ENCODE measurements around the gene TRMT1. TPM values are rescaled to one million over a fixed set of nuclear protein-coding genes. Genes with fewer than 3 reads are reported as not detected.

Gene TRMT1
- total RNA-seq, 1 experiment from 2014 or later, result 42.6 TPM

DNA sequence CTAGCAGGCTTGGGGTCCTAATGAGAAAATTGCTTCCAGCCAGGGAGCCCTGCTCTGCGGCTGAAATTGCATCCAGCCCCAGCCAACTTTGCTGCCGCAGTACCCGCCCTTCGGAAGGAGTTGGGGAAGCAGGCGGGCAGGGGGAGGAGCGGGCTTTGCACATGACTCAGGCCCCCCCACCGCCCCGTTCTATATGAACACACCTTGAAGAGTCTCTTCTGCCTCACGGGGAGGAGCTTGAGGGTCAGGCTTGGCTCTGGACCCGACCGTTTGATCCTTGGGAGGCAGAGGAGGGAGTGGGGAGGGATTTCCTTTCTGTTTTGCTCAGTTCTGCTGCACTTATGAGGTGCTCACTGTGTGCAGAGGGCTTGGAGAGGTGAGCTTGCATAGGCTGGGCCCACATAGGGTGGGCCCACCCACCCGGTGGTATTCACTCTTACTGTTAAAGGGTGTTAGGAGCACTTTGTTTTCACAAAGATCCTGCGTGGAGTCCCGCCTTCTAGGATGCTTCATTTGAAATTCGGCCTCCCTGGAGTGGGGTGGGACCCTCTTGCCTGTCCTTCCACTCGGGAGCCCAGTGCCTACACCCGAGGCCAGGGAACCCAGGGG is 60.4 kb downstream of the TRMT1 start:
- TF ChIP-seq, protein P1, sequence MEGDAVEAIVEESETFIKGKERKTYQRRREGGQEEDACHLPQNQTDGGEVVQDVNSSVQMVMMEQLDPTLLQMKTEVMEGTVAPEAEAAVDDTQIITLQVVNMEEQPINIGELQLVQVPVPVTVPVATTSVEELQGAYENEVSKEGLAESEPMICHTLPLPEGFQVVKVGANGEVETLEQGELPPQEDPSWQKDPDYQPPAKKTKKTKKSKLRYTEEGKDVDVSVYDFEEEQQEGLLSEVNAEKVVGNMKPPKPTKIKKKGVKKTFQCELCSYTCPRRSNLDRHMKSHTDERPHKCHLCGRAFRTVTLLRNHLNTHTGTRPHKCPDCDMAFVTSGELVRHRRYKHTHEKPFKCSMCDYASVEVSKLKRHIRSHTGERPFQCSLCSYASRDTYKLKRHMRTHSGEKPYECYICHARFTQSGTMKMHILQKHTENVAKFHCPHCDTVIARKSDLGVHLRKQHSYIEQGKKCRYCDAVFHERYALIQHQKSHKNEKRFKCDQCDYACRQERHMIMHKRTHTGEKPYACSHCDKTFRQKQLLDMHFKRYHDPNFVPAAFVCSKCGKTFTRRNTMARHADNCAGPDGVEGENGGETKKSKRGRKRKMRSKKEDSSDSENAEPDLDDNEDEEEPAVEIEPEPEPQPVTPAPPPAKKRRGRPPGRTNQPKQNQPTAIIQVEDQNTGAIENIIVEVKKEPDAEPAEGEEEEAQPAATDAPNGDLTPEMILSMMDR (IDR thresholded peaks at IDR 0.05; ENCODE audit: insufficient read depth in 1 of 2, low read depth in 1 of 2, low read length in 1 of 2, severe bottlenecking in 1 of 2, unreplicated experiment in 1 of 2), result no peak
- Histone ChIP-seq H3K4me3 (ENCODE audit: low read depth, low read length) (no peak overlapping the region), H3K4me1 (peaks cover 13% of the 10 kb centered on the region; the same call in 1 of the 2 replicates), H3K36me3 (ENCODE audit: control insufficient read depth, insufficient read depth, low read length) (no peaks in the 10 kb centered on the region), H3K9me3 (no peaks in the 10 kb centered on the region), H3K27me3 (replicated peaks; ENCODE audit: control insufficient read depth, insufficient read depth, low read length) (peaks cover 9% of the 10 kb centered on the region)
- CTCF ChIA-PET, result interaction anchor here (1.4 to 8.0 kb wide), 2 partner anchors 77 to 91 kb away, joined by 3 to 84 read pairs; no protein-coding TSS in a partner anchor
- POLR2A ChIA-PET, result no interaction called here
- BruUV-seq (replicated peaks), result no TSS peak
- Mint-ChIP-seq H3K27me3 (ENCODE audit: insufficient read depth, unreplicated experiment) (peaks cover 24% of the 10 kb centered on the region), H3K27ac (ENCODE audit: unreplicated experiment) (no peak overlapping the region), H3K9me3 (ENCODE audit: unreplicated experiment) (no peaks in the 10 kb centered on the region), H3K4me3 (ENCODE audit: unreplicated experiment) (no peak overlapping the region), H3K4me1 (ENCODE audit: low read depth, unreplicated experiment) (peaks cover 10% of the 10 kb centered on the region), H3K36me3 (ENCODE audit: insufficient read depth, unreplicated experiment) (peaks cover 8% of the 10 kb centered on the region)
- no peak for DNase-seq
- intact Hi-C loops (cut with micrococcal nuclease; ENCODE audit: unreplicated experiment), result no loop called here

- TF ChIP-seq, protein P1 (IDR thresholded peaks at IDR 0.05; ENCODE audit: insufficient read depth in 1 of 2, low read depth in 1 of 2, low read length in 1 of 2, severe bottlenecking in 1 of 2, unreplicated experiment in 1 of 2), result no peak
- Histone ChIP-seq H3K4me3 (ENCODE audit: low read depth, low read length) (no peak overlapping the region), H3K36me3 (ENCODE audit: control insufficient read depth, insufficient read depth, low read length) (no peaks in the 10 kb centered on the region), H3K27me3 (replicated peaks; ENCODE audit: control insufficient read depth, insufficient read depth, low read length) (peaks cover 9% of the 10 kb centered on the region), H3K4me1 (peaks cover 17% of the 10 kb centered on the region), H3K9me3 (no peaks in the 10 kb centered on the region)
- BruUV-seq (replicated peaks), result no TSS peak
- no peak for DNase-seq
- no peak overlapping the region for H3K27ac Mint-ChIP-seq (ENCODE audit: unreplicated experiment)
- intact Hi-C loops (cut with micrococcal nuclease; ENCODE audit: unreplicated experiment), result no loop called here
- no peaks in the 10 kb centered on the region for H3K9me3 Mint-ChIP-seq (ENCODE audit: unreplicated experiment)
- peaks cover 21% of the 10 kb centered on the region for H3K27me3 Mint-ChIP-seq (ENCODE audit: insufficient read depth, unreplicated experiment)
- no peak overlapping the region for H3K4me3 Mint-ChIP-seq (ENCODE audit: unreplicated experiment)
- H3K36me3 Mint-ChIP-seq (ENCODE audit: insufficient read depth, unreplicated experiment), result peaks cover 8% of the 10 kb centered on the region
- CTCF ChIA-PET, result interaction anchor here (0.6 to 8.0 kb wide), 4 partner anchors 14 to 90 kb away, joined by 3 to 84 read pairs (median 10); no protein-coding TSS in a partner anchor
- POLR2A ChIA-PET, result interaction anchor here (0.7 kb wide), 1 partner anchor 23 kb away, joined by 5 read pairs; no protein-coding TSS in a partner anchor
- peaks cover 11% of the 10 kb centered on the region for H3K4me1 Mint-ChIP-seq (ENCODE audit: low read depth, unreplicated experiment)
These were observed 61.1 kb downstream of the TRMT1 start for GRCh38 chr19:13055213-13056051.

Other genes starting within 250 kb of the TRMT1 start
- gene DNASE2, start 235.3 kb downstream of the TRMT1 start, total RNA-seq (2022), result 3.6 and 3.8 TPM in 2 replicates
- gene KLF1, start 229.5 kb downstream of the TRMT1 start, total RNA-seq (2022), result not detected in 2 replicates
- 31.4 and 32.4 TPM in 2 replicates for gene GCDH, start 225.6 kb downstream of the TRMT1 start, total RNA-seq (2022)
- gene SYCE2, start 197.4 kb downstream of the TRMT1 start, total RNA-seq (2022), result 2.0 and 2.3 TPM in 2 replicates
- gene FARSA, start 183.0 kb downstream of the TRMT1 start, total RNA-seq (2022), result 75.9 and 88.6 TPM in 2 replicates
- 707 and 767 TPM in 2 replicates for gene CALR, start 178.1 kb downstream of the TRMT1 start, total RNA-seq (2022)
- gene RAD23A, start 170.9 kb downstream of the TRMT1 start, total RNA-seq (2022), result 102 and 112 TPM in 2 replicates
- gene GADD45GIP1, start 159.5 kb downstream of the TRMT1 start, total RNA-seq (2022), result 39.3 and 42.7 TPM in 2 replicates
- not detected in 2 replicates for gene DAND5, start 147.2 kb downstream of the TRMT1 start, total RNA-seq (2022)
- 0.35 and 0.82 TPM in 2 replicates for gene NFIX, start 121.3 kb downstream of the TRMT1 start, total RNA-seq (2022)
- gene LYL1, start 13.9 kb downstream of the TRMT1 start, total RNA-seq (2022), result 0.35 and 0.59 TPM in 2 replicates
- gene NACC1, start 1.5 kb upstream of the TRMT1 start, total RNA-seq (2022), result 89.6 and 92.7 TPM in 2 replicates
- gene STX10, start 33.6 kb upstream of the TRMT1 start, total RNA-seq (2022), result 19.3 and 26.4 TPM in 2 replicates
- gene IER2, start 33.7 kb upstream of the TRMT1 start, total RNA-seq (2022), result 72.0 and 72.4 TPM in 2 replicates